ENCODE measurements around the gene ASTN1.

The ASTN1 gene

DNA sequence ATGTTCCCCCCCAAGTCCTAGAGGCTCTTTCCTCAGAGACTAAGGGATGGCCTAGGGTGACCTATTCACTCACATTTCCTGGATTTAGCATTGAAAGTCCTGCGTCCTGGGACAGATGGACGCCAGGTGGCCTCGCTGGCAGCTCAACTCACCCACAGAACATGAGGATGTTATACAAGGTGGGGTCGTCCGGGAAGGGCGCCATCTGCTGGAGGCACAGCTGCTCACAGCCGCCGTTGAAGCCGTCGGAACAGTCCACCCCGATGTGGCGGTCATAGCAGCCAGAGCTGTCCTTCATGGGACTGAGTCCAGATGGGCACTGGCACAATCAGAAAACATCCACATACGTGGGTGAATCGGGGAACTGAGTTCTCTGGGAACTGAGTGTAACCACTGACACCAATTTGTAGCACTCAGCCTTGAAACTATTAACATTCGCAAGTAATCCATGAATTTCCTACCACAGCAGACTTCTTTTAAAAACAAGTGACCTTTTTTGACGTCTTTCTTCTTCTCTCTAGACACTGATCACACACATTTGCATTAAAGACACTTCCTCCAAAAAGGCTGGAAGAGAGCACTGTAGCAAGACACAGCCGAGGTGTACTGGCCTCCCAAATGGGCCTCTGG lies 215.4 kb downstream of the ASTN1 start:
- H3K27ac ChIP-seq: no peak overlapping the region
- in situ Hi-C loops (cut with HindIII; ENCODE audit: low pct_ligation_motif_present, low sequenced_read_pairs): no loop called here
- no peaks in the 10 kb centered on the region for H3K36me3 ChIP-seq (replicated peaks)
- TF ChIP-seq CTCF (IDR thresholded peaks at IDR 0.05; ENCODE audit: low read depth, low read length, missing control alignments): peak; percentile 59
- H3K4me3 ChIP-seq (ENCODE audit: low read depth, low read length): no peak overlapping the region
- no peaks in the 10 kb centered on the region for H3K27me3 ChIP-seq (replicated peaks)
- peak; percentile 1 for DNase-seq

GRCh38 chr1:176944606-176945005 lies 219.9 kb downstream of the ASTN1 start:
- H3K36me3 ChIP-seq (replicated peaks): no peaks in the 10 kb centered on the region
- no peaks in the 10 kb centered on the region for H3K27me3 ChIP-seq (replicated peaks)
- no peak overlapping the region for H3K4me3 ChIP-seq (ENCODE audit: low read depth, low read length)
- in situ Hi-C loops (cut with HindIII; ENCODE audit: low pct_ligation_motif_present, low sequenced_read_pairs): no loop called here
- H3K27ac ChIP-seq: no peak overlapping the region
- DNase-seq: no peak
- TF ChIP-seq CTCF (IDR thresholded peaks at IDR 0.05; ENCODE audit: low read depth, low read length, missing control alignments): no peak

GRCh38 chr1:176943783-176944182 lies 220.7 kb downstream of the ASTN1 start:
- H3K4me3 ChIP-seq (ENCODE audit: low read depth, low read length): no peak overlapping the region
- TF ChIP-seq CTCF (IDR thresholded peaks at IDR 0.05; ENCODE audit: low read depth, low read length, missing control alignments): no peak

DNA sequence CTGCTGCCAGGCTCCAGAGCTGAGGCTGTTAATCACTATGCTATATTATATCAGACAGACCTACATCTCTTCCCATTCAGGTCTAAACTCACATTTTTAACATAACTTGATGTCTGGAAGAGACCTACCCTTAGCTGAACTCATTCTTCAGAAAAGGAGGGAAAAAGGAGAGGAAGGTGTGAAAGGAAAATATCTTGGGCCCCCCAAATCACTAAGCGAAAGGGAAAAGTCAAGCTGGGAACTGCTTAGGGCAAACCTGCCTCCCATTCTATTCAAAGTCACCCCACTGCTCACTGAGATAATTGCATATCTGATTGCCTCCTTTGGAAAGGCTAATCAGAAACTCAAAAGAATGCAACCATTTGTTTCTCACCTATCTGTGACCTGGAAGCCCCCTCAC lies 222.2 kb downstream of the ASTN1 start:
- Histone ChIP-seq H3K27me3 (replicated peaks) (no peaks in the 10 kb centered on the region), H3K4me3 (ENCODE audit: low read depth, low read length) (no peak overlapping the region), H3K27ac (no peak overlapping the region), H3K36me3 (replicated peaks) (no peaks in the 10 kb centered on the region)
- in situ Hi-C loops (cut with HindIII; ENCODE audit: low pct_ligation_motif_present, low sequenced_read_pairs): no loop called here
- DNase-seq: no peak
- TF ChIP-seq CTCF (IDR thresholded peaks at IDR 0.05; ENCODE audit: low read depth, low read length, missing control alignments): no peak

More at GRCh38 chr1:176943783-176944182, 220.7 kb downstream of the ASTN1 start:
- in situ Hi-C loops (cut with HindIII; ENCODE audit: low pct_ligation_motif_present, low sequenced_read_pairs): no loop called here
- Histone ChIP-seq H3K27me3 (replicated peaks) (no peaks in the 10 kb centered on the region), H3K27ac (no peak overlapping the region), H3K36me3 (replicated peaks) (no peaks in the 10 kb centered on the region)
- no peak for DNase-seq

DNA sequence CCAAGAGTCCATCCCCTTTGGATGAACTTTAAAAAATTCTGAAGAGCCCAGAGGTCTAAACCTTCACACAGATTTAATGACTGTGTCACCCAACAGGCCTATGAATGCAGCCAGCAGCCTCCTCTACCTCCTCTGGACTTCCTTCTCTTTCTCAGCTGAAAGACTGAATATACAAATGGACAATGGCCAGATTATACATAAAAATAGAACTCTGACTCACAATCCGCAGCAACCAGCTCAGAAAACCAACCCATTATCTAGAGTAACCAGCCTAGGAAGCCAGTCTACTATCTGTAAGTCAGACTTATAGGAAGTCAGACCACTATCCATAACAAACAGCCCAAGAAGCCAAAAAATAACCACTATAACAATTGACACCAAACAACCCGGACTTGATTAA lies 224.5 kb downstream of the ASTN1 start:
- TF ChIP-seq CTCF (IDR thresholded peaks at IDR 0.05; ENCODE audit: low read depth, low read length, missing control alignments): no peak
- Histone ChIP-seq H3K27ac (no peak overlapping the region), H3K36me3 (replicated peaks) (no peaks in the 10 kb centered on the region), H3K4me3 (ENCODE audit: low read depth, low read length) (no peak overlapping the region), H3K27me3 (replicated peaks) (no peaks in the 10 kb centered on the region)
- in situ Hi-C loops (cut with HindIII; ENCODE audit: low pct_ligation_motif_present, low sequenced_read_pairs): no loop called here
- DNase-seq: no peak

DNA sequence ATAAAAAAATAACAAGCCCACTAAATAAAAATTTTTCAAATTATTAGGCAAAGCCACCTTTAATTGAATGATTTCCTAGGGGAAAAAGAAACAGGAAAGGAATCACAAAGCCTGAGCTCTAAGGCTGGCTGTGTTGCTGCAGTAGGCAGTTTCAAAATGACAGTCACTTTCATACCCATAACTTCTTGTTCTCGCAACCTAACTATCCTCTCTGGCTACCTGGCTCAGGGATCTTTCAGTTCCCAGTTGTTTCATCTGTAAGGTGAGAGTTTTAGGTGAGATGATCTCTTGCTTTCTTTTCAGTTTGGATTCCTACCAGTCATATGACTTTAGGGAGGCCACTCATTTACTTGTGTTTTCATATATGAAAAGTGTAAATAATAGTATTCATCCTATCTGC lies 226.1 kb downstream of the ASTN1 start:
- in situ Hi-C loops (cut with HindIII; ENCODE audit: low pct_ligation_motif_present, low sequenced_read_pairs): no loop called here
- Histone ChIP-seq H3K4me3 (ENCODE audit: low read depth, low read length) (no peak overlapping the region), H3K36me3 (replicated peaks) (no peaks in the 10 kb centered on the region), H3K27me3 (replicated peaks) (no peaks in the 10 kb centered on the region), H3K27ac (no peak overlapping the region)
- TF ChIP-seq CTCF (IDR thresholded peaks at IDR 0.05; ENCODE audit: low read depth, low read length, missing control alignments): no peak
- no peak for DNase-seq

Data from brain microvascular endothelial cell (primary cell).